Neural progenitor cell (in vitro differentiated cells): ENCODE results near the gene SH3TC1. TPM values are rescaled to one million over a fixed set of nuclear protein-coding genes. Genes with fewer than 3 reads are reported as not detected.

Experiments used
- DNase-seq: peaks from one replicate; pipeline ENCODE4 v3.0.0-alpha.2; 2016; ENCODE audit warnings: low spot score
- H2AFZ ChIP-seq: fragments of 200-600 bp; sonication (generic); replicated peaks from 2 replicates; pipeline ENCODE4 v1.6.1; 2016; ENCODE audit warnings: antibody characterized with exemption
- H3F3A ChIP-seq: fragments of 200-600 bp; sonication (generic); 2 replicates; pipeline ENCODE4 v1.6.1; 2016; ENCODE audit warnings: antibody characterized with exemption, low read depth
- H3K27ac ChIP-seq: fragments of 200-600 bp; sonication (generic); 2 replicates; pipeline ENCODE4 v1.5.1; 2016; ENCODE audit warnings: mild to moderate bottlenecking
- H3K27me3 ChIP-seq: fragments of 200-600 bp; sonication (generic); 2 replicates; pipeline ENCODE4 v1.6.1; 2016; ENCODE audit warnings: mild to moderate bottlenecking, moderate library complexity
- H3K36me3 ChIP-seq: fragments of 200-600 bp; sonication (generic); 2 replicates; pipeline ENCODE4 v1.5.1; 2016
- H3K4me1 ChIP-seq: fragments of 200-600 bp; sonication (generic); 2 replicates; pipeline ENCODE4 v1.6.1; 2016; ENCODE audit warnings: mixed run types
- H3K4me2 ChIP-seq: fragments of 200-600 bp; sonication (generic); 2 replicates; pipeline ENCODE4 v1.6.1; 2016
- H3K4me3 ChIP-seq: fragments of 200-600 bp; sonication (generic); 2 replicates; pipeline ENCODE4 v1.5.1; 2016
- H3K79me2 ChIP-seq: fragments of 200-600 bp; sonication (generic); 2 replicates; pipeline ENCODE4 v1.6.1; 2016; ENCODE audit warnings: low read depth
- H3K9ac ChIP-seq: fragments of 200-600 bp; sonication (generic); 2 replicates; pipeline ENCODE4 v1.6.1; 2016
- H3K9me3 ChIP-seq: fragments of 200-600 bp; sonication (generic); 2 replicates; pipeline ENCODE4 v1.5.1; 2016; ENCODE audit warnings: low read depth
- H4K20me1 ChIP-seq: fragments of 200-600 bp; sonication (generic); 2 replicates; pipeline ENCODE4 v1.6.1; 2016; ENCODE audit warnings: low read depth
- H3K27ac Mint-ChIP-seq: 3 replicates; pipeline ENCODE4 v1.8.0; 2021; ENCODE audit warnings: mixed read lengths
- H3K27me3 Mint-ChIP-seq: 2 replicates; pipeline ENCODE4 v1.8.0; 2022; ENCODE audit warnings: low read depth, mild to moderate bottlenecking, inconsistent platforms, moderate library complexity, mixed read lengths; ENCODE audit not compliant: insufficient read depth
- H3K36me3 Mint-ChIP-seq: 3 replicates; pipeline ENCODE4 v1.8.0; 2021; ENCODE audit warnings: mixed read lengths
- H3K4me1 Mint-ChIP-seq: 3 replicates; pipeline ENCODE4 v1.8.0; 2021; ENCODE audit warnings: mixed read lengths
- H3K4me3 Mint-ChIP-seq: 3 replicates; pipeline ENCODE4 v1.8.0; 2021; ENCODE audit warnings: mild to moderate bottlenecking, moderate library complexity, mixed read lengths
- H3K9me3 Mint-ChIP-seq: 3 replicates; pipeline ENCODE4 v1.8.0; 2020; ENCODE audit warnings: mixed read lengths
- CTCF ChIP-seq: fragments of 200-600 bp; sonication (generic); IDR thresholded peaks from 2 replicates; pipeline ENCODE4 v1.5.1; 2017; ENCODE audit warnings: antibody characterized with exemption, mild to moderate bottlenecking
- EZH2 ChIP-seq: fragments of 200-600 bp; sonication (generic); IDR thresholded peaks from 2 replicates; pipeline ENCODE4 v1.6.1; 2017; ENCODE audit warnings: antibody characterized with exemption, mild to moderate bottlenecking, moderate library complexity
- EZH2phosphoT487 ChIP-seq: fragments of 200-600 bp; sonication (generic); IDR thresholded peaks from 2 replicates; pipeline ENCODE4 v1.6.1; 2017; ENCODE audit warnings: antibody characterized with exemption
- total RNA-seq: library from RNA; depleted of rRNA; stranded (reverse); fragments of >200 nt; gene quantifications from 2 replicates; pipeline ENCODE4 v1.2.3, GENCODE V29; 2015; ENCODE audit warnings: low replicate concordance

The SH3TC1 gene
- total RNA-seq, 1 donor from 2014 or later, result 0.22 TPM

GRCh38 chr4:8209181-8209874 lies 10.2 kb downstream of the SH3TC1 start:
- H3K4me3 Mint-ChIP-seq, result no peak overlapping the region
- Histone ChIP-seq H3F3A (no peaks in the 10 kb centered on the region), H4K20me1 (no peaks in the 10 kb centered on the region), H3K4me1 (no peaks in the 10 kb centered on the region), H3K4me3 (no peak overlapping the region), H2AFZ (peak overlapping the region; percentile 6), H3K27me3 (no peaks in the 10 kb centered on the region), H3K79me2 (no peaks in the 10 kb centered on the region), H3K4me2 (no peak overlapping the region), H3K36me3 (no peaks in the 10 kb centered on the region), H3K9me3 (no peaks in the 10 kb centered on the region), H3K9ac (no peak overlapping the region), H3K27ac (no peak overlapping the region)
- H3K9me3 Mint-ChIP-seq, result no peaks in the 10 kb centered on the region
- H3K4me1 Mint-ChIP-seq, result peaks cover 31% of the 10 kb centered on the region
- TF ChIP-seq EZH2phosphoT487 (no peak), CTCF (no peak), EZH2 (no peak)
- peak; percentile 34 for DNase-seq
- peak overlapping the region; percentile 50 for H3K27ac Mint-ChIP-seq
- peaks cover 7% of the 10 kb centered on the region for H3K27me3 Mint-ChIP-seq
- no peaks in the 10 kb centered on the region for H3K36me3 Mint-ChIP-seq

GRCh38 chr4:8210010-8210409 lies 10.9 kb downstream of the SH3TC1 start:
- Mint-ChIP-seq H3K4me1 (peaks cover 34% of the 10 kb centered on the region), H3K27ac (no peak overlapping the region), H3K4me3 (no peak overlapping the region), H3K36me3 (no peaks in the 10 kb centered on the region), H3K27me3 (peaks cover 7% of the 10 kb centered on the region), H3K9me3 (no peaks in the 10 kb centered on the region)
- Histone ChIP-seq H3K4me1 (no peaks in the 10 kb centered on the region), H3F3A (no peaks in the 10 kb centered on the region), H3K4me3 (no peak overlapping the region), H3K79me2 (no peaks in the 10 kb centered on the region), H3K27ac (no peak overlapping the region), H4K20me1 (no peaks in the 10 kb centered on the region), H3K9ac (no peak overlapping the region), H2AFZ (no peak overlapping the region), H3K36me3 (no peaks in the 10 kb centered on the region), H3K27me3 (no peaks in the 10 kb centered on the region), H3K4me2 (no peak overlapping the region), H3K9me3 (no peaks in the 10 kb centered on the region)
- TF ChIP-seq EZH2phosphoT487 (no peak), CTCF (no peak), EZH2 (no peak)
- no peak for DNase-seq

- H3K4me1 ChIP-seq, result no peaks in the 10 kb centered on the region
- H2AFZ ChIP-seq, result no peak overlapping the region
- no peaks in the 10 kb centered on the region for H3K79me2 ChIP-seq
- Mint-ChIP-seq H3K4me1 (peaks cover 36% of the 10 kb centered on the region), H3K9me3 (no peaks in the 10 kb centered on the region), H3K27ac (no peak overlapping the region), H3K27me3 (peaks cover 7% of the 10 kb centered on the region), H3K36me3 (no peaks in the 10 kb centered on the region), H3K4me3 (no peak overlapping the region)
- DNase-seq, result no peak
- H3K27me3 ChIP-seq, result no peaks in the 10 kb centered on the region
- no peak overlapping the region for H3K4me3 ChIP-seq
- no peak overlapping the region for H3K4me2 ChIP-seq
- no peaks in the 10 kb centered on the region for H4K20me1 ChIP-seq
- no peak overlapping the region for H3K27ac ChIP-seq
- no peaks in the 10 kb centered on the region for H3K36me3 ChIP-seq
- TF ChIP-seq EZH2phosphoT487 (no peak), EZH2 (no peak), CTCF (no peak)
- H3K9me3 ChIP-seq, result no peaks in the 10 kb centered on the region
- H3K9ac ChIP-seq, result no peak overlapping the region
- H3F3A ChIP-seq, result no peaks in the 10 kb centered on the region
Measured at GRCh38 chr4:8210616-8211015, 11.5 kb downstream of the SH3TC1 start.
